CD4-positive, alpha-beta T cell treated with Interleukin-6 at 100 ng/mL for 8 hours (primary cell): ENCODE data around the gene PCDHGB6.
"Not testable (repeated sequence)": the region's sequence is repeated elsewhere in the genome, so short reads cannot be mapped to it uniquely, and the experiment has no call there.

Experiments
- DNase-seq: peaks from one replicate; pipeline ENCODE4 v3.0.0-alpha.2; 2020; ENCODE audit warnings: mixed read lengths, low spot score

PCDHGB6 gene

GRCh38 chr5:141407790-141408505 lies at the start of gene PCDHGB6:
PCDHGB6 (plus strand) TSS chr5:141408021; CDS start chr5:141408203, 182 bp downstream.
- peak; percentile 17 for DNase-seq

GRCh38 chr5:141359790-141360426 lies 47.9 kb upstream of the PCDHGB6 start, which contains the start of gene PCDHGB2:
PCDHGB2 (plus strand) TSS chr5:141359994; CDS start chr5:141360136, 142 bp downstream.
- no peak for DNase-seq

- DNase-seq = no peak
Measured at GRCh38 chr5:141360685-141361084, 47.1 kb upstream of the PCDHGB6 start.

- DNase-seq = no peak
Measured at GRCh38 chr5:141362719-141363118, 45.1 kb upstream of the PCDHGB6 start.

- DNase-seq = no peak
Measured at GRCh38 chr5:141363952-141364660, 43.7 kb upstream of the PCDHGB6 start, which contains the start of gene PCDHGA5. PCDHGA5 (plus strand) TSS chr5:141364162; CDS start chr5:141364331, 169 bp downstream.

GRCh38 chr5:141366016-141366896 lies 41.6 kb upstream of the PCDHGB6 start:
- no peak for DNase-seq

- DNase-seq = no peak
Measured at GRCh38 chr5:141369994-141370848, 37.6 kb upstream of the PCDHGB6 start, which contains the start of gene PCDHGB3. PCDHGB3 (plus strand) TSS chr5:141370242; CDS start chr5:141370395, 153 bp downstream.

GRCh38 chr5:141371572-141372475 lies 36.0 kb upstream of the PCDHGB6 start:
- DNase-seq = no peak

- DNase-seq = no peak
Measured at GRCh38 chr5:141373673-141374317, 34.0 kb upstream of the PCDHGB6 start, which contains the start of gene PCDHGA6. PCDHGA6 (plus strand) TSS chr5:141373891; CDS start chr5:141374084, 193 bp downstream.

- DNase-seq = no peak
Measured at GRCh38 chr5:141374627-141375026, 33.2 kb upstream of the PCDHGB6 start.

- not testable (repeated sequence) for DNase-seq
Measured at GRCh38 chr5:141375444-141376155, 32.2 kb upstream of the PCDHGB6 start.

GRCh38 chr5:141382469-141383294 lies 25.1 kb upstream of the PCDHGB6 start, which contains the start of gene PCDHGA7:
PCDHGA7 (plus strand) TSS chr5:141382742; CDS start chr5:141382900, 158 bp downstream.
- no peak for DNase-seq

GRCh38 chr5:141383345-141383744 lies 24.5 kb upstream of the PCDHGB6 start:
- DNase-seq = no peak

GRCh38 chr5:141384471-141385267 lies 23.2 kb upstream of the PCDHGB6 start:
- DNase-seq = no peak

GRCh38 chr5:141387557-141388311 lies 20.1 kb upstream of the PCDHGB6 start, which contains the start of gene PCDHGB4:
PCDHGB4 (plus strand) TSS chr5:141387698; CDS start chr5:141387885, 187 bp downstream.
- peak; percentile 8 for DNase-seq
